Posterior vena cava (tissue), 2 donors: ENCODE measurements around the gene EXOC3. TPM values are rescaled to one million over a fixed set of nuclear protein-coding genes. Genes with fewer than 3 reads are reported as not detected.

ENCODE experiments used
- DNase-seq: peaks from one replicate; pipeline ENCODE4 v3.0.0-alpha.2; 2020; ENCODE audit warnings: low spot score
- intact Hi-C, 2 donors: fragments of 100-400 bp; cut with DNase I; formaldehyde crosslinking; loops; one replicate each; pipeline versions ENCODE4 v1.14.1 to v1.14.2; 2022 to 2023
- total RNA-seq, 2 donors: library from RNA; stranded (reverse); fragmentation: NEBNext Ultra II Directional; extraction: Animal tissue kit (Norgen Biotek cat#: 25700); gene quantifications; one replicate each; pipeline ENCODE4 v1.2.1, GENCODE V29; 2021
- donor health status: DM: yes; HTN: yes; CAD: no.
- donor health status: DM: yes; HTN: yes; CAD: no.

The EXOC3 gene
- total RNA-seq, 2 donors from 2014 or later, result 52.6 to 54.2 TPM

- intact Hi-C loops, result no loop called here
- DNase-seq, result peak; percentile 89
These were observed 5.2 kb downstream of the EXOC3 start for GRCh38 chr5:448061-448765.

- intact Hi-C loops, result no loop called here
- DNase-seq, result no peak
These were observed 5.8 kb downstream of the EXOC3 start for GRCh38 chr5:448766-449090.

- intact Hi-C loops, result no loop called here
- peak; percentile 5 for DNase-seq
These were observed 6.2 kb downstream of the EXOC3 start for GRCh38 chr5:449151-449550.

- no peak for DNase-seq
- intact Hi-C loops, result no loop called here
These were observed 8.8 kb downstream of the EXOC3 start for GRCh38 chr5:451587-452458.

- intact Hi-C loops, result no loop called here
- peak; percentile 44 for DNase-seq
These were observed 10.2 kb downstream of the EXOC3 start for GRCh38 chr5:452978-453710.

GRCh38 chr5:453725-454481, 10.9 kb downstream of the EXOC3 start:
- intact Hi-C loops, result no loop called here
- peak; percentile 38 for DNase-seq

- intact Hi-C loops, result no loop called here
- peak; percentile 68 for DNase-seq
These were observed 12.0 kb downstream of the EXOC3 start for GRCh38 chr5:454936-455335.

GRCh38 chr5:455806-456205, 12.8 kb downstream of the EXOC3 start:
- intact Hi-C loops, result no loop called here
- DNase-seq, result peak; percentile 29

GRCh38 chr5:456351-457194, 13.6 kb downstream of the EXOC3 start:
- intact Hi-C loops, result no loop called here
- peak; percentile 69 for DNase-seq

- intact Hi-C loops, result no loop called here
- DNase-seq, result peak; percentile 66
These were observed 14.4 kb downstream of the EXOC3 start for GRCh38 chr5:457195-457961.

GRCh38 chr5:458547-459353, 15.8 kb downstream of the EXOC3 start:
- peak; percentile 69 for DNase-seq
- intact Hi-C loops, result no loop called here

GRCh38 chr5:459562-460272, 16.7 kb downstream of the EXOC3 start:
- DNase-seq, result peak; percentile 61
- intact Hi-C loops, result no loop called here

- DNase-seq, result peak; percentile 48
- intact Hi-C loops, result no loop called here
These were observed 17.3 kb downstream of the EXOC3 start for GRCh38 chr5:460273-460625.

GRCh38 chr5:462051-462481, 19.1 kb downstream of the EXOC3 start:
- intact Hi-C loops, result no loop called here

GRCh38 chr5:463301-463700, 20.3 kb downstream of the EXOC3 start:
- no peak for DNase-seq
- intact Hi-C loops, result no loop called here

More at GRCh38 chr5:462051-462481, 19.1 kb downstream of the EXOC3 start:
- peak; percentile 69 for DNase-seq

- DNase-seq, result peak; percentile 62
- intact Hi-C loops, result no loop called here
These were observed 21.0 kb downstream of the EXOC3 start for GRCh38 chr5:463952-464351.
